GM18873 (cell line): Measurements from ENCODE around the gene BCL7B.
"Not testable (repeated sequence)": the region's sequence is repeated elsewhere in the genome, so short reads cannot be mapped to it uniquely, and the experiment has no call there.

Source experiments
- ATAC-seq: cut with Tn5 transposase; IDR thresholded peaks from one replicate; pipeline ENCODE4 v1.9.1; 2021; ENCODE audit warnings: mild to moderate bottlenecking, moderate library complexity, moderate number of reproducible peaks; ENCODE audit not compliant: unreplicated experiment, low FRiP score

BCL7B gene

GRCh38 chr7:73504920-73505319, 52.6 kb downstream of the BCL7B start:
- ATAC-seq, result no peak

- no peak for ATAC-seq
Observed at GRCh38 chr7:73504017-73504416, 53.5 kb downstream of the BCL7B start.

- ATAC-seq, result no peak
Observed at GRCh38 chr7:73503229-73503628, 54.3 kb downstream of the BCL7B start.

- ATAC-seq, result no peak
Observed at GRCh38 chr7:73496626-73497025, 60.9 kb downstream of the BCL7B start.

- not testable (repeated sequence) for ATAC-seq
Observed at GRCh38 chr7:73495507-73495906, 62.0 kb downstream of the BCL7B start.

- ATAC-seq, result no peak
Observed at GRCh38 chr7:73489976-73490375, 67.5 kb downstream of the BCL7B start.

GRCh38 chr7:73487486-73487885, 70.0 kb downstream of the BCL7B start:
- ATAC-seq, result no peak
